GM18907 (cell line): Measurements from ENCODE around the gene FAHD2A.
"Not testable (repeated sequence)": the region's sequence is repeated elsewhere in the genome, so short reads cannot be mapped to it uniquely, and the experiment has no call there.

ENCODE experiments used
- ATAC-seq: cut with Tn5 transposase; IDR thresholded peaks from one replicate; pipeline ENCODE4 v1.9.1; 2021; ENCODE audit warnings: mild to moderate bottlenecking, moderate library complexity; ENCODE audit not compliant: unreplicated experiment

Gene FAHD2A, protein sequence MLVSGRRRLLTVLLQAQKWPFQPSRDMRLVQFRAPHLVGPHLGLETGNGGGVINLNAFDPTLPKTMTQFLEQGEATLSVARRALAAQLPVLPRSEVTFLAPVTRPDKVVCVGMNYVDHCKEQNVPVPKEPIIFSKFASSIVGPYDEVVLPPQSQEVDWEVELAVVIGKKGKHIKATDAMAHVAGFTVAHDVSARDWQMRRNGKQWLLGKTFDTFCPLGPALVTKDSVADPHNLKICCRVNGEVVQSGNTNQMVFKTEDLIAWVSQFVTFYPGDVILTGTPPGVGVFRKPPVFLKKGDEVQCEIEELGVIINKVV

GRCh38 chr2:95402370-95403203, at the start of gene FAHD2A:
Gene FAHD2A, plus strand, starts transcription at chr2:95402708. Its CDS starts 2,851 bp downstream, at chr2:95405559.
- ATAC-seq: peak; percentile 95

GRCh38 chr2:95353055-95353575, 49.4 kb upstream of the FAHD2A start:
- no peak for ATAC-seq

- ATAC-seq: no peak
Measured at GRCh38 chr2:95353613-95354468, 48.7 kb upstream of the FAHD2A start.

GRCh38 chr2:95354469-95354901, 48.0 kb upstream of the FAHD2A start:
- no peak for ATAC-seq

DNA sequence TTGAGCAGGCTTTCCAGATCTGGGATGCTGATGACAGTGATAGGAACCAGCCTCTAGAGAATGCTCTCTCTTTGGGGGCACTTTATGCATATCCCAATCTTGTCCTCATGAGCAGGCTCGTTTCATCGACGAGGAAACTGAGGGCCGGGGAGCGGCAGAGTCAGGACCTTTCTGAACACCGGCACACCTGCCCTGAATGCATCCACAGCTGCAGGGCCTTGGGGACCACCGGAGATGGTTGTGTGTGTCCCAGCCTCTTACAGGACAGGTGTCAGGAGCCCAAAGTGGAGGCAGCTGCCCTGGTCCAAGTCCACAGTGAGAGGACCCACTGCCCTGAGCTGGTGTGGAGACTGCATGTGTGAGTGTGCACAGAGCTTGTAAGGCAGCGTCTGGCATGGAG, 47.6 kb upstream of the FAHD2A start:
- ATAC-seq: no peak

DNA sequence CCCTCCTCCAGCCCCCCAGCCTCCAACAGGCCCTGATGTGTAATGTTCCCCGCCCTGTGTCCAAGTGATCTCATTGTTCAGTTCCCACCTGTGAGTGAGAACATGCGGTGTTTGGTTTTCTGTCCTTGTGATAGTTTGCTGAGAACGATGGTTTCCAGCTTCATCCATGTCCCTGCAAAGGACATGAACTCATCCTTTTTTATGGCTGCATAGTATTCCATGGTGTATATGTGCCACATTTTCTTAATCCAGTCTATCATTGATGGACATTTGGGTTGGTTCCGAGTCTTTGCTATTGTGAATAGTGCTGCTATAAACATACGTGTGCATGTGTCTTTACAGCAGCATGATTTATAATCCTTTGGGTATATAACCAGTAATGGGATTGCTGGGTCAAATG, 47.0 kb upstream of the FAHD2A start:
- not testable (repeated sequence) for ATAC-seq

GRCh38 chr2:95356821-95357700, 45.4 kb upstream of the FAHD2A start:
- no peak for ATAC-seq

DNA sequence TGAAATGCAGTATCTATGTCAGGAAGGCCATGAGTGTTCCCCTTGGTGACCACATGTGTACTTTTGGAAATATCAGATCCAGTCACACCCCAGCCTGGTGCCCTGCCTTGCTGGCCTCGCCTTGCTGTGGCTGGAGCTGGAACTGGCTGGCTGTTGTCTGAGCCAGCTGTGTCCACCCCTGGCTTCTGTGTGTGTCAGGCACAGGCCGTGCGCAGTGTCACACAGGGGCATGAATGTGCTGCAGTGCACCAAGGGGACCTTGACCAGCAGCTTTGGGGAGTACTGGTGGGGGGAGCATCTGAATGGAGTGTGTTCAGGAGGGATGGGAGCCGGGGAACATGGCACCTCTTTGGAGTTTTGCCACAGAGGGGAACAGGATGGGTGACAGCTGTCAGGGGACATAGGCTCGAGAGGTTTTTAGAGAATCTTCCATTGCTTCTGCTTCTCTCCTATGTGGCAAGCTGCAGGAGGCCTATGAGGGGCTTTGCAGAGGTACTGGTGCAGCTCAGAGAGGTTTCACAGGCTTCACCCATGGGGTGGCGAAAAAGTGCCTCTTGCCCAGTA, 44.7 kb upstream of the FAHD2A start:
- ATAC-seq: no peak

- ATAC-seq: no peak
Measured at GRCh38 chr2:95359031-95359430, 43.5 kb upstream of the FAHD2A start.

DNA sequence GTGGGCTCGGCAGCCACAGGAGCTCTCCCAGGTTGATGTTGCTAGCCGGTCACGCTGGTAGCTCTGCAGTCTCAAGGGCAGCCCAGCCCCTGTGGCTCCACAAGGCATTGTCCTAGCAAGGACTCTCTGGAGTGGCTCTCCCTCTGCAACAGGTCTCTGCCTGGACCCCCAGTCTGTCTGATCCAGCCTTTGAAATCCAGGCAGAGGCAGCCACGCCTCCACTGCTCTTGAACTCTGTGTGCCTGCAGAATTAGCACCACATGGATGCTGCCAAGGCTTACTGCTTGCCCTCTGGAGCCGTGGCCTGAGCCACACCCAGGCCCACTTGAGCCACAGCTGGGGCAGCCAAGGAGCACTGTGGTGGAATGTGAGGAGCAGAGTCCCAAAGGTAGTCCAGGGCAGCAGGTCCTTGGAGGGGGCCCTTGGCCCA, 43.0 kb upstream of the FAHD2A start:
- no peak for ATAC-seq

GRCh38 chr2:95361216-95361980, 41.1 kb upstream of the FAHD2A start:
- no peak for ATAC-seq

GRCh38 chr2:95362486-95362885, 40.0 kb upstream of the FAHD2A start:
- ATAC-seq: no peak

GRCh38 chr2:95366514-95366913, 36.0 kb upstream of the FAHD2A start:
- ATAC-seq: no peak

GRCh38 chr2:95372216-95372829, 30.2 kb upstream of the FAHD2A start:
- ATAC-seq: no peak

DNA sequence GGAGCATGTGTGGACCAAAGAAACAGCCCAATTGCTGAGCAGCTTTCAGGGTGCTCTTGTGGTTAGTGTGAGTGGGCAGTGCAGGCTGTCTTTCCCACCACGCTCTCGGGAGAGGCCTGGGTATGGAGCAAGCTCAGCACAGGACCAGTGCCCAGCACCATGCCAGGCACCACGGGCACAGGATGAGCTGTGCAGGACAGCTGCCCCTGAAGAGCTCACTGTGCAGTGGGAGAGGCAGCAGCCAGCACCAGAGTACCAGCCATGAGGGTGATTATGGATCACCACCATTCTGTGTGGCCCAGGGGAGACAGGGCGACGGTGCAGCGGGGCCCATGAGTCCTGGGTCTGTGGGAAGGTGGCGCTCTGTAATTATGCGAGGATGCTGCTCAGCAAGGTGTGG, 29.7 kb upstream of the FAHD2A start:
- no peak for ATAC-seq

DNA sequence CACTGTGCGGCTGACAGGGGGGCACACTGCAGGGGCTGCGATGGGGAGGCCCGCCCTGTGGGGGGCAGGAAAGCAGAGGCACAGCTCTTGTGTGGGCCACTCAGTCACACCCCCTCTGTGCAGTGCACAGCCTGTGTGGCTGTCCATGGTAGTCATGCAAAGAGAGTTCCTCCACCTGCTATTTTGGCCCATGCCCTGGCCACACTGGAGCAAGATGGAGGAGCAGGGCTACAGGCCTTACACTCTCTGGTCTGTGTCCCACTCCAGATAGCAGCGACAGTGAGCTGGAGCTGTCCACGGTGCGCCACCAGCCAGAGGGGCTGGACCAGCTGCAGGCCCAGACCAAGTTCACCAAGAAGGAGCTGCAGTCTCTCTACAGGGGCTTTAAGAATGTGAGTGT, 28.5 kb upstream of the FAHD2A start:
- ATAC-seq: no peak

GRCh38 chr2:95374451-95374920, 28.0 kb upstream of the FAHD2A start:
- no peak for ATAC-seq

- ATAC-seq: no peak
Measured at GRCh38 chr2:95374921-95375471, 27.5 kb upstream of the FAHD2A start.
